Stimulated activated CD8-positive, alpha-beta memory T cell treated with anti-CD3 and anti-CD28 coated beads, Interleukin-2, amount 100 ng/mL, for 1 hour (primary cell): ENCODE measurements around the gene IL19.

Experiments used
- DNase-seq, 2 donors: peaks; one replicate each; pipeline ENCODE4 v3.0.0-alpha.2; 2020; ENCODE audit warnings: low read depth in 2 of 2

The IL19 gene

GRCh38 chr1:206800411-206800810 is 29.8 kb downstream of the IL19 start:
- DNase-seq: no peak

GRCh38 chr1:206800891-206801290 is 30.3 kb downstream of the IL19 start:
- DNase-seq: no peak

GRCh38 chr1:206801467-206801866 is 30.9 kb downstream of the IL19 start:
- no peak for DNase-seq

GRCh38 chr1:206802401-206802800 is 31.8 kb downstream of the IL19 start:
- DNase-seq: no peak

GRCh38 chr1:206803221-206803730 is 32.7 kb downstream of the IL19 start:
- DNase-seq: peak; percentile 39 to 47

GRCh38 chr1:206804156-206804737 is 33.7 kb downstream of the IL19 start:
- no peak for DNase-seq

- no peak for DNase-seq
Observed at GRCh38 chr1:206805357-206805756, 34.8 kb downstream of the IL19 start.

GRCh38 chr1:206808615-206809014 is 38.0 kb downstream of the IL19 start:
- no peak for DNase-seq

- no peak for DNase-seq
Observed at GRCh38 chr1:206809504-206810084, 39.0 kb downstream of the IL19 start.

GRCh38 chr1:206812471-206812870 is 41.9 kb downstream of the IL19 start:
- no peak for DNase-seq

- DNase-seq: no peak
Observed at GRCh38 chr1:206814716-206815341, 44.3 kb downstream of the IL19 start.

GRCh38 chr1:206816390-206817287 is 46.1 kb downstream of the IL19 start:
- no peak for DNase-seq

- DNase-seq: no peak
Observed at GRCh38 chr1:206821493-206821892, 50.9 kb downstream of the IL19 start.

GRCh38 chr1:206823727-206824126 is 53.2 kb downstream of the IL19 start:
- DNase-seq: no peak

GRCh38 chr1:206824331-206824730 is 53.8 kb downstream of the IL19 start:
- DNase-seq: no peak

GRCh38 chr1:206826394-206826793 is 55.8 kb downstream of the IL19 start:
- no peak for DNase-seq

GRCh38 chr1:206828061-206828460 is 57.5 kb downstream of the IL19 start:
- no peak for DNase-seq

- no peak for DNase-seq
Observed at GRCh38 chr1:206828765-206829164, 58.2 kb downstream of the IL19 start.

- DNase-seq: no peak
Observed at GRCh38 chr1:206829282-206829681, 58.7 kb downstream of the IL19 start.

GRCh38 chr1:206829875-206830274 is 59.3 kb downstream of the IL19 start:
- no peak for DNase-seq

- DNase-seq: no peak
Observed at GRCh38 chr1:206831650-206832049, 61.1 kb downstream of the IL19 start.

GRCh38 chr1:206832352-206832880 is 61.8 kb downstream of the IL19 start:
- no peak for DNase-seq
